A673 (cell line): Measurements from ENCODE around the gene TCF12. TPM values are rescaled to one million over a fixed set of nuclear protein-coding genes. Genes with fewer than 3 reads are reported as not detected.

Experiments used
- BruUV-seq: library from RNA; stranded (reverse); fragments of 400-500 nt; replicated peaks from 2 replicates; lab custom pipeline; 2021; lab: Mats Ljungman, UMichigan
- CTCF ChIA-PET: fragments of 300-600 bp; sonication (Branson Sonifier 250); formaldehyde crosslinking; loops from one replicate; lab custom pipeline; 2022; ENCODE audit warnings: antibody characterized with exemption; lab: Charles Lee
- POLR2A ChIA-PET: fragments of 300-600 bp; sonication (Branson Sonifier 250); formaldehyde crosslinking; loops from one replicate; lab custom pipeline; 2022; ENCODE audit warnings: antibody characterized with exemption; ENCODE audit not compliant: low non-redundant PET; lab: Charles Lee
- DNase-seq: peaks from one replicate; pipeline ENCODE4 v3.0.0-alpha.2; 2015; ENCODE audit warnings: low spot score
- H3K27ac ChIP-seq: fragments of 200-600 bp; sonication (generic); 2 replicates; pipeline ENCODE4 v1.5.1; 2016; ENCODE audit warnings: mixed run types, low read depth, mild to moderate bottlenecking, mixed read lengths, antibody characterized with exemption, low read length; ENCODE audit not compliant: poor library complexity, severe bottlenecking
- H3K27me3 ChIP-seq: fragments of 200-600 bp; sonication (generic); replicated peaks from 2 replicates; pipeline ENCODE4 v1.6.1; 2017; ENCODE audit warnings: mixed run types, low read depth, mild to moderate bottlenecking, mixed read lengths, antibody characterized with exemption, low read length; ENCODE audit not compliant: insufficient read depth, poor library complexity
- H3K36me3 ChIP-seq: fragments of 200-600 bp; sonication (generic); 2 replicates; pipeline ENCODE4 v1.6.1; 2016; ENCODE audit warnings: mixed run types, mild to moderate bottlenecking, mixed read lengths, antibody characterized with exemption, low read length; ENCODE audit not compliant: insufficient read depth, poor library complexity, severe bottlenecking
- H3K4me1 ChIP-seq: fragments of 200-600 bp; sonication (generic); 2 replicates; pipeline ENCODE4 v1.6.1; 2017; ENCODE audit warnings: mixed run types, mild to moderate bottlenecking, mixed read lengths, antibody characterized with exemption, low read length; ENCODE audit not compliant: insufficient read depth, poor library complexity, severe bottlenecking
- H3K4me3 ChIP-seq: fragments of 200-600 bp; sonication (generic); 2 replicates; pipeline ENCODE4 v1.5.1; 2016; ENCODE audit warnings: low read depth, mixed run types, mild to moderate bottlenecking, mixed read lengths, low read length; ENCODE audit not compliant: poor library complexity, severe bottlenecking
- H3K9me3 ChIP-seq: fragments of 200-600 bp; sonication (generic); 2 replicates; pipeline ENCODE4 v1.6.1; 2016; ENCODE audit warnings: mixed run types, low read depth, mild to moderate bottlenecking, mixed read lengths, antibody characterized with exemption, low read length; ENCODE audit not compliant: poor library complexity, severe bottlenecking
- CTCF ChIP-seq: fragments of 300-800, 200-600 bp; sonication (generic); conservative IDR thresholded peaks from 2 replicates; pipeline ENCODE4 v1.5.1; 2017; ENCODE audit warnings: low read depth, mild to moderate bottlenecking, antibody characterized with exemption, low read length, moderate library complexity, mixed read lengths
- EZH2 ChIP-seq: fragments of 200-600 bp; sonication (generic); IDR thresholded peaks from 2 replicates; pipeline ENCODE4 v1.6.1; 2017; ENCODE audit warnings: borderline replicate concordance, low read depth, mild to moderate bottlenecking, mixed read lengths, antibody characterized with exemption, low read length; ENCODE audit not compliant: poor library complexity, severe bottlenecking
- intact Hi-C: fragments of 100-400 bp; cut with micrococcal nuclease; formaldehyde crosslinking; loops from one replicate; pipeline ENCODE4 v1.10.0; 2022; ENCODE audit not compliant: unreplicated experiment
- total RNA-seq: library from RNA; stranded (reverse); gene quantifications from 2 replicates; pipeline ENCODE4 v1.2.3, GENCODE V29; 2021

TCF12 gene
- total RNA-seq, 1 experiment from 2014 or later = 351 TPM

GRCh38 chr15:57085267-57085666 lies 166.8 kb downstream of the TCF12 start:
- no peaks in the 10 kb centered on the region for H3K36me3 ChIP-seq
- intact Hi-C loops = no loop called here
- ChIA-PET POLR2A (no interaction called here), CTCF (no interaction called here)
- H3K27ac ChIP-seq = no peak overlapping the region
- no peaks in the 10 kb centered on the region for H3K27me3 ChIP-seq
- no peak for TF ChIP-seq EZH2
- TF ChIP-seq CTCF = no peak
- H3K4me1 ChIP-seq = peaks cover 55% of the 10 kb centered on the region
- H3K9me3 ChIP-seq = no peaks in the 10 kb centered on the region
- no peak for DNase-seq
- no peak overlapping the region for H3K4me3 ChIP-seq
- BruUV-seq = no TSS peak

- Histone ChIP-seq H3K36me3 (no peaks in the 10 kb centered on the region), H3K27me3 (no peaks in the 10 kb centered on the region), H3K9me3 (no peaks in the 10 kb centered on the region), H3K4me1 (peaks cover 53% of the 10 kb centered on the region), H3K4me3 (no peak overlapping the region), H3K27ac (no peak overlapping the region)
- CTCF ChIA-PET = no interaction called here
- intact Hi-C loops = no loop called here
- POLR2A ChIA-PET = no interaction called here
- BruUV-seq = no TSS peak
- TF ChIP-seq CTCF (no peak), EZH2 (no peak)
- no peak for DNase-seq
These were observed 168.5 kb downstream of the TCF12 start for GRCh38 chr15:57086857-57087427.

DNA sequence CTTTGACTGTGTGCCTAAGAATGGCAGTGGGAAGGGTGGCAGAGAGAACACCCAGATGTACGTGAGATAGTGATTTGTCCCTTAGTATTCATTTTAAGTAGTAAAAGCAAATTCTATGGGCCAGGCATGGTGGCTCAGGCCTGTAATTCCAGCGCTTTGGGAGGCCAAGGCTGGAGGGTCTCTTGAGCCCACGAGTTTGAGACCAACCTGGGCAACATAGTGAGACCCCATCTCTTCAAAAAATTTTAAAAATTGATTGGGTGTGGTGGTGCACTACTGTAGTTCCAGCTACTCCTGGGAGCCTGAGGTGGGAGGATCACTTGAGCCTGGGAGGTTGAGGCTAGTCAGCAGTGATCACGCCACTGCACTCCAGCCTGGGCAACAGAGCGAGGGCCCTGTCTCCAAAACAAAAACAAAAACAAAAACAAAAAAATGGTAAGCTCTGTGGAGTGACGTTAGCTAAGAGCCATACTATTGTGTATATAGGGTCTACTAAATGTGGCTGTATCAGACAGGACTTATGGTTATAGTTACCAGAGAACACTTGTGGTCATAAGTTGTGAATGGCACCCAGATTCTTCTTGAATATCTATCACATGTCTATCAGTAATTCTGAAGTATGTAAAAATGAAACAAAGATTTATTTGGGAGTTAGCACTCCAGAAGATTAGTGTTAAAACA lies 171.5 kb downstream of the TCF12 start:
- ChIA-PET CTCF (no interaction called here), POLR2A (no interaction called here)

More for the DNA sequence above, 171.5 kb downstream of the TCF12 start:
- Histone ChIP-seq H3K9me3 (no peaks in the 10 kb centered on the region), H3K36me3 (peaks cover 15% of the 10 kb centered on the region), H3K4me1 (peaks cover 44% of the 10 kb centered on the region), H3K27ac (no peak overlapping the region), H3K27me3 (no peaks in the 10 kb centered on the region), H3K4me3 (no peak overlapping the region)
- TF ChIP-seq CTCF (no peak), EZH2 (no peak)
- DNase-seq = no peak
- BruUV-seq = no TSS peak
- intact Hi-C loops = no loop called here
